K562 (cell line): ENCODE data around the gene EIF3I. TPM values are rescaled to one million over a fixed set of nuclear protein-coding genes. Genes with fewer than 3 reads are reported as not detected.

Source experiments
- ATF2 ChIP-seq: sonication (generic); formaldehyde crosslinking; IDR thresholded peaks from 2 replicates; pipeline ENCODE4 v1.8.1; 2022; ENCODE audit warnings: missing genetic modification reagents
- CEBPG ChIP-seq, 3 experiments: fragments of 200-800 bp in 1 of 3; sonication (Bioruptor generic) in 1 of 3; sonication (generic) in 1 of 3; formaldehyde crosslinking in 1 of 3; IDR thresholded peaks in 2 of 3; conservative IDR thresholded peaks in 1 of 3; 2 replicates each; pipeline versions ENCODE4 v1.6.1 to v1.8.0; 2016 to 2022; ENCODE audit warnings: missing compliant biosample characterization in 2 of 3, missing genetic modification characterization in 2 of 3, mild to moderate bottlenecking in 1 of 3, missing genetic modification reagents in 1 of 3
- CHAMP1 ChIP-seq: fragments of 450-650 bp; IDR thresholded peaks from 2 replicates; pipeline ENCODE4 v1.6.1; 2016; ENCODE audit warnings: mild to moderate bottlenecking
- DMBX1 ChIP-seq: fragments of 250-450 bp; sonication (Bioruptor Pico); IDR thresholded peaks from 2 replicates; pipeline ENCODE4 v1.8.0; 2022; ENCODE audit warnings: inconsistent platforms, mild to moderate bottlenecking, moderate library complexity, borderline replicate concordance
- HEY1 ChIP-seq: fragments of 250-450 bp; sonication (Bioruptor Pico); IDR thresholded peaks from 2 replicates; pipeline ENCODE4 v1.5.0; 2020; ENCODE audit warnings: mild to moderate bottlenecking, moderate library complexity, borderline replicate concordance
- MLX ChIP-seq, 2 experiments: fragments of 450-650 bp in 1 of 2; sonication (generic) in 1 of 2; formaldehyde crosslinking; conservative IDR thresholded peaks; 2 replicates each; pipeline versions ENCODE4 v1.4.0 to v1.8.1; 2020 to 2022; ENCODE audit warnings: mild to moderate bottlenecking in 1 of 2, missing genetic modification reagents in 1 of 2
- ZBTB34 ChIP-seq: fragments of 250-450 bp; sonication (Bioruptor Pico); IDR thresholded peaks from 2 replicates; pipeline ENCODE4 v1.8.0; 2021; ENCODE audit warnings: mild to moderate bottlenecking, moderate library complexity
- ZBTB5 ChIP-seq: fragments of 450-650 bp; IDR thresholded peaks from 2 replicates; pipeline ENCODE4 v1.6.1; 2017; ENCODE audit warnings: antibody characterized with exemption
- ZC3H4 ChIP-seq: sonication (generic); formaldehyde crosslinking; IDR thresholded peaks from 2 replicates; pipeline ENCODE4 v1.9.0; 2021; ENCODE audit warnings: missing genetic modification reagents, borderline replicate concordance
- ZFP91 ChIP-seq: sonication (generic); formaldehyde crosslinking; IDR thresholded peaks from 2 replicates; pipeline ENCODE4 v1.8.0; 2022; ENCODE audit warnings: mild to moderate bottlenecking, missing genetic modification reagents
- ZNF431 ChIP-seq: sonication (generic); formaldehyde crosslinking; IDR thresholded peaks from 2 replicates; pipeline ENCODE4 v1.8.0; 2022; ENCODE audit warnings: mild to moderate bottlenecking, missing genetic modification reagents
- ZNF696 ChIP-seq: fragments of 250-450 bp; sonication (Bioruptor Pico); conservative IDR thresholded peaks from 2 replicates; pipeline ENCODE4 v1.4.0; 2020; ENCODE audit warnings: mild to moderate bottlenecking, moderate library complexity
- polyA plus RNA-seq, 8 experiments: library from polyadenylated mRNA; depleted of rRNA in 4 of 8; stranded (reverse) in 5 of 8; unstranded in 3 of 8; fragments of >200 nt; fragmentation: Nextera tagmentation in 2 of 8; fragmentation: Illumina TruSeq in 1 of 8; extraction: Ambion mirVana in 2 of 8; extraction: Trizol in 1 of 8; gene quantifications; 2 replicates each; pipeline versions ENCODE4 v1.2.1 to v1.2.3, GENCODE V29; 2011 to 2014; ENCODE audit warnings: inconsistent platforms in 1 of 8, missing spikeins in 1 of 8
- total RNA-seq, 7 experiments: library from RNA; depleted of rRNA in 6 of 7; stranded (reverse); fragments of >200 nt in 6 of 7; fragmentation: Illumina TruSeq in 2 of 7; extraction: Trizol in 2 of 7; gene quantifications; 2 replicates each; pipeline versions ENCODE4 v1.2.1 to v1.2.3, GENCODE V29; 2011 to 2021; ENCODE audit warnings: low replicate concordance in 1 of 7

The EIF3I gene
- total and polyA plus RNA-seq, 9 of the 15 experiments (the other 6 are each of a cell fraction or from before 2014, with no cell fraction given): 414 to 1,526 (median 635) TPM

- TF ChIP-seq ZFP91 (CRISPR knock-in tag) (no peak), ZBTB5 (no peak), ZBTB34 (CRISPR knock-in tag) (no peak), ZC3H4 (CRISPR knock-in tag) (peak; percentile 59; the same call in 1 of the 2 replicates), HEY1 (CRISPR knock-in tag) (no peak), CEBPG (CRISPR knock-in tag; IDR thresholded peaks at IDR 0.05) (0 out of 2 replicates have a peak, but pooled peaks have one; percentile 44), CEBPG (tag; conservative IDR thresholded peaks at IDR 0.05 in 1 of 2, IDR thresholded peaks at IDR 0.05 in 1 of 2) (no peak), ZNF431 (CRISPR knock-in tag) (no peak), ATF2 (CRISPR knock-in tag) (no peak), DMBX1 (CRISPR knock-in tag) (0 out of 2 replicates have a peak, but pooled peaks have one; percentile 35), MLX (CRISPR knock-in tag; conservative IDR thresholded peaks at IDR 0.05) (0 out of 4 replicates have a peak, but pooled peaks of 1 of the 2 experiments have one; percentile 5), ZNF696 (CRISPR knock-in tag) (no peak), CHAMP1 (no peak)
Observed at GRCh38 chr1:32205401-32206370, 16.5 kb upstream of the EIF3I start, which contains the start of gene IQCC (continued).
